Activated naive CD4-positive, alpha-beta T cell treated with anti-CD3 and anti-CD28 coated beads, Interleukin-2, amount 50 U/mL, for 72 hours (primary cell): Measurements from ENCODE around the gene RIMBP2. TPM values are rescaled to one million over a fixed set of nuclear protein-coding genes. Genes with fewer than 3 reads are reported as not detected.
"Not testable (repeated sequence)": the region's sequence is repeated elsewhere in the genome, so short reads cannot be mapped to it uniquely, and the experiment has no call there.

Source experiments
- ATAC-seq, 2 donors: fragments of 150-1000 bp; cut with Tn5 transposase; 2 replicates each; pipeline ENCODE4 v1.10.0; 2021; ENCODE audit warnings: mild to moderate bottlenecking in 2 of 2, moderate library complexity in 2 of 2
- DNase-seq, 2 donors: peaks; one replicate each; pipeline ENCODE4 v3.0.0; 2021 to 2022; ENCODE audit warnings: low spot score in 2 of 2
- H3K27ac Mint-ChIP-seq, 2 donors: one replicate each; pipeline ENCODE4 v1.8.0; 2022; ENCODE audit warnings: mild to moderate bottlenecking in 2 of 2, mixed read lengths in 2 of 2
- H3K36me3 Mint-ChIP-seq, 2 donors: one replicate each; pipeline ENCODE4 v1.8.0; 2022; ENCODE audit warnings: mixed read lengths in 2 of 2
- H3K9me3 Mint-ChIP-seq, 2 donors: one replicate each; pipeline ENCODE4 v1.8.0; 2022; ENCODE audit warnings: mixed read lengths in 2 of 2
- total RNA-seq, 2 donors: library from RNA; stranded (reverse); gene quantifications; one replicate each; pipeline ENCODE4 v1.2.3, GENCODE V29; 2022

The RIMBP2 gene
- total RNA-seq, 2 donors from 2014 or later, result not detected

- no peaks in the 10 kb centered on the region for H3K36me3 Mint-ChIP-seq
Observed at GRCh38 chr12:130696379-130697100, 19.6 kb downstream of the RIMBP2 start.

DNA sequence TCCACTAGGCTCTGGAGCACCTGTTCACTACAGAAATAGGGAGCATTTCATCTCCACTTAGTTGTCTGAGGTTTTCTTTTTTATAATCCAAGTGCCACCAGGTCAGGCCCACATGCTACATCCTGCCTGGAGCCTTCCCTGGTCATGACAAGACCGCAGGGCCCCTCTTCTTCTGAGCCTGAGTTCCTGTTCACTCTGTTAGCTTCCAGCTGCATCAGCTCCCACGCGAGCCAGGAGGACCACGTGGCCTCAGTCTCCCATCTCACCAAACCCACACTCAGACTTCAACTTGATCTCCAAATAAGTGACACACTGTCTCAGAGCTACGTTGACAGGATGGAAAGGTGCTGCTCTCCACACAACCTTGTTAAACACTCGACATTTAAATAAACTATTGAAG is 21.0 kb downstream of the RIMBP2 start:
- no peaks in the 10 kb centered on the region for H3K36me3 Mint-ChIP-seq
- DNase-seq, result no peak
- ATAC-seq, result no peak
- H3K9me3 Mint-ChIP-seq, result no peaks in the 10 kb centered on the region
- no peak overlapping the region for H3K27ac Mint-ChIP-seq

More at GRCh38 chr12:130696379-130697100, 19.6 kb downstream of the RIMBP2 start:
- DNase-seq, result no peak
- no peak overlapping the region for H3K27ac Mint-ChIP-seq
- H3K9me3 Mint-ChIP-seq, result no peaks in the 10 kb centered on the region
- ATAC-seq, result no peak

- Mint-ChIP-seq H3K27ac (no peak overlapping the region), H3K9me3 (no peaks in the 10 kb centered on the region), H3K36me3 (no peaks in the 10 kb centered on the region)
- DNase-seq (no peak), ATAC-seq (no peak)
Observed at GRCh38 chr12:130689408-130690405, 26.4 kb downstream of the RIMBP2 start.

DNA sequence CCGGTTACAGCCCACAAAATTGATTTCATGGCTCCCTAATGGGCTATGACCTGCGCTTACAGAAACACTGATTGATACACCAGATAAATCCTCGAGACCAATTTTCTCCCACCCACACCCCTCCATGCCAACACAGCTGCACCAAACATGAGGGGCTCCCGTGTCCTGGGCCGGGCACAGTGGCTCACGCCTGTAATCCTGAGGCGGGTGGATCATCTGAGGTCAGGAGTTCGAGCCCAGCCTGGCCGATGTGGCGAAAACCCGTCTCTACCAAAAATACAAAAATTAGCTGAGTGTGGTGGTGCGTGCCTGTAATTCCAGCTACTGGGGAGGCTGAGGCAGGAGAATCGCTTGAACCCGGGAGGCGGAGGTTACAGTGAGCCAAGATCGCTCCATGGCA is 27.1 kb downstream of the RIMBP2 start:
- H3K36me3 Mint-ChIP-seq, ATAC-seq, DNase-seq, H3K9me3 Mint-ChIP-seq, H3K27ac Mint-ChIP-seq: not testable (repeated sequence)

DNA sequence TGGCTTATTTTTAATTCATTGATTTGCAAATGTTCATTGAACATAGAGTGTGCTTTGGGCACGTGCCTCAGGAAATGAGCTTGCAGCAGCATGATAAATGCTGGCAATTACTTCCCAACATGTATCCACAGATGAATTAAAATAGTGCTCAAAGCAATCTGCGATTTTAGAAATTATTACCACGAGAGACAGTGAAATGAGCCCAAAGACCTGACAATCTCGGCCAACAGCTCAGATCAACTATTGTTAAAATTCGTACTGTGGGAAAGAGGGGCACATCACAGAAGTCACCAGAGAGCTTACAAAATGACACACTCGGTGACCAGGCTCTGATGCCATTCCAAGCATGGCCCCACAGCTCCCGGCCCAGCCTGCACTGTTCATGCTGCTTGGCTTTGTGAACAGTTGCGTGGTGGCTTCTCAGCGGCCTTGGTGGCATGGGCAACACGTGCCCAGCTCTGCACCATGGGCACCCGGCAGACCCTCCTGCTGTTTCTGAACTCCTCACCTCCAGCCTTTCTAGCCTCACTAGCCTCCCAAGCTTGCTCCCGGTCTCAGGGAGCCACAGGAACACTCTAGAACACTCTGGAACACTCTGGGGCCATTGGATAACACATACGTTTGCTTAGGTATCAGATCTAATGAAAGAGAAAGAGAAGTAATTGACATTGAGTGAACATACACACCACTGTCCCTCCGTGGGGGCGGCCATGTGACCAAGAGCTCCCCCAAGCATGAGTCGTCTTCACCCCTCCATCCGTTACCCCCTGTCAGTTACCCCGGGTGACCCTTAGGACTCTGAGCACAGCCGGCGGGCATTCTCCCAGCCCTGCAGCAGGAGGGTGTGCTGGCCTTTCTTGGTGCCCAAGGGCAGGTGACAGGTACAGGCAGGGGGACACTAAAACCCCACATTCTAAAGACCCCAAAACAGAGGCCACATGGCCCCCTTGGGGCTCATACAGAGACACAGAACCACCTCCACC is 28.0 kb downstream of the RIMBP2 start:
- H3K9me3 Mint-ChIP-seq, result no peaks in the 10 kb centered on the region
- H3K36me3 Mint-ChIP-seq, result no peaks in the 10 kb centered on the region
- ATAC-seq (no peak), DNase-seq (no peak)
- no peak overlapping the region for H3K27ac Mint-ChIP-seq

- Mint-ChIP-seq H3K27ac (no peak overlapping the region), H3K36me3 (no peaks in the 10 kb centered on the region), H3K9me3 (no peaks in the 10 kb centered on the region)
- DNase-seq (no peak), ATAC-seq (no peak)
Observed at GRCh38 chr12:130687190-130687589, 28.9 kb downstream of the RIMBP2 start.

DNA sequence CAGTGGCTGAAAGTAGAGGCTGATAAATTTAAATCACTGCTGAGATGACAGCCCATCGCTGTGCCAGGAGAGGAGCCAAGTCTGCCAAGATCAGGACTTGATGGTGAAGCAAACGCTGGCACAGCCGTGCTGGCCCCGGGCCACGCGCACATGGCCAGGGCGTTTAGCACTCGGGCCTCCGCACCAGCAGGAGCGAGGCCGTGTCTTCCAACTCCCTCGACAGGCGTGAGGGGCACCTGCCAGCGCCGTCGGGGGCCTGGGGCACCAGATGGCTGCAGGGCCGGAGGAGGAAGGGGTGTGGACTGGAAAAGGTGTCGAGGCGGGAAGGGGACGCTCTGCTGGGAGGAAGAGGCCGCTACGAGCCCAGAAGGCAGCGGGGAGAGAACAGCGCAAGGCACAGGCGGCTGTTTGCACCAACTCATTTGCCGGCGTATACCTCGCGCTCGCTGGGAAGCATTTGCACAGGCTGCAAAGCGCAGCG is 29.5 kb downstream of the RIMBP2 start:
- ATAC-seq, result no peak
- Mint-ChIP-seq H3K36me3 (no peaks in the 10 kb centered on the region), H3K9me3 (no peaks in the 10 kb centered on the region), H3K27ac (no peak overlapping the region)
- no peak for DNase-seq

DNA sequence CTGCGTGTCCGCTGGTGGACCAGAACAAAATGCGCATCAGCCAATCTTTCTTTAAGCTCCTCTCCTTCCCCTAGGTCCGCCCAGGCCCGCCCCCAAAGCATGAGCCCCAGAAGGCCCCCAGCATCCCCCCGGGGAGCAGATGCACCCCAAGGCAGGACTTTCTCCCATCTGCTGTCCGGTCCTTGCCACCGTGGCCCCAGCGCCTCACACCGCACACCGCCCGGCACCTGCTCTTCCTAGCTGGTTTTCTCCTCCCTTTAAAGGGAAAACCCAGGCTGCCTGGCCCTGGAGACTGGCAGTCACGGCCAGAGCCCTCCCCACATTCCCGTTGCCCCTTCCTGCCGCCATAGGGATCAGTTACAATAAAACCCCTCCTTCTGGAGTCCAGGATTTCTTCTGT is 30.2 kb downstream of the RIMBP2 start:
- H3K9me3 Mint-ChIP-seq, result no peaks in the 10 kb centered on the region
- no peaks in the 10 kb centered on the region for H3K36me3 Mint-ChIP-seq
- no peak overlapping the region for H3K27ac Mint-ChIP-seq
- ATAC-seq (no peak), DNase-seq (no peak)

GRCh38 chr12:130685250-130685787 is 30.8 kb downstream of the RIMBP2 start:
- Mint-ChIP-seq H3K36me3 (no peaks in the 10 kb centered on the region), H3K9me3 (no peaks in the 10 kb centered on the region), H3K27ac (no peak overlapping the region)
- no peak for DNase-seq
- ATAC-seq, result no peak

GRCh38 chr12:130683811-130684210 is 32.3 kb downstream of the RIMBP2 start:
- Mint-ChIP-seq H3K36me3 (no peaks in the 10 kb centered on the region), H3K27ac (no peak overlapping the region), H3K9me3 (no peaks in the 10 kb centered on the region)
- ATAC-seq (no peak), DNase-seq (no peak)

- H3K36me3 Mint-ChIP-seq, result no peaks in the 10 kb centered on the region
- no peaks in the 10 kb centered on the region for H3K9me3 Mint-ChIP-seq
- DNase-seq (no peak), ATAC-seq (no peak)
- no peak overlapping the region for H3K27ac Mint-ChIP-seq
Observed at GRCh38 chr12:130683080-130683479, 33.0 kb downstream of the RIMBP2 start.

DNA sequence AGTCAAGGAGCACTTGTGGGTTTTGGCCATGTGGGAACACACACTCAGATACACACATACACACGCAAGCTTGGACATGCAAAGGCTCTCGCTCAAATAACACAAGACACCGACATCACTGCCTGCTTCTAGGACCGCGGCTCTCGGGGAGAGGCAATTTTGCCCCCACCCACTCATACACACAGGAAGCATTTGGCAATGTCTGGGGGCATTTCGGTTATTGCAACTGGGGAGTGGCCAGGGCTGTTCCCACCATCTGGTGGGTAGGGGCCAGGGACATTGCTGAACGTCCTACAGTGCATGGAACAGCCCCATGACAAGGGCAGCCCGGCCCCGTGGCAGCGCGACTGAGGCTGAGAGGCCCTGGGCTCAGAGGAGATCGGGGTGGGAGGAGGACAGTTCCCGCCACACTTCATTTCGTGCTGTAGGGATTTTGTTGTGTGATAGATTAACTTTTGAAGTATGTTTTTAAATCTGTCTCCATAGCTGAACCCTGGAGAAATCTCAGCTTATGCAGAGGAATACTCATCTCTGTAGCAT is 35.6 kb downstream of the RIMBP2 start:
- no peak for DNase-seq
- no peaks in the 10 kb centered on the region for H3K36me3 Mint-ChIP-seq
- no peak overlapping the region for H3K27ac Mint-ChIP-seq
- no peaks in the 10 kb centered on the region for H3K9me3 Mint-ChIP-seq
- ATAC-seq, result no peak

GRCh38 chr12:130677957-130678558 is 38.0 kb downstream of the RIMBP2 start:
- Mint-ChIP-seq H3K36me3 (no peaks in the 10 kb centered on the region), H3K27ac (no peak overlapping the region), H3K9me3 (no peaks in the 10 kb centered on the region)
- DNase-seq (no peak), ATAC-seq (no peak)

DNA sequence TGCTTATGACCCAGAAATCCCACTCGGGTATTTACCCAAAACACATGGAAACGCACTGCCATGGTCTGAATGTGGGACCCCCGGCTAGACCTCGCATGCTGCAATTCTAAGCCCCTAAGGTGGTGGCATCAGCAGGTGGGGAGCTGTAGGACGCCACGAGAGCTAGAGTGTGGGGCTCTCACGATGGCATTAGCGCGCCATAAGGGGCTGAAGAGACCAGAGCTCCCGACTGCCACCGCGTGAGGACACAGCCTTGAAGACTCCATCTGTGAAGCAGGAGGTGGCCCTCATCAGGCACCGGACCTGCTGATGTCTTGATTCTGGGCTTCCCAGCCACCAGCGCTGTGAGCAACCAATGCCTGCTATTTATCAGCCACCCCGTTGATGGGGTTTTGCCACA is 40.3 kb downstream of the RIMBP2 start:
- DNase-seq (no peak), ATAC-seq (no peak)

DNA sequence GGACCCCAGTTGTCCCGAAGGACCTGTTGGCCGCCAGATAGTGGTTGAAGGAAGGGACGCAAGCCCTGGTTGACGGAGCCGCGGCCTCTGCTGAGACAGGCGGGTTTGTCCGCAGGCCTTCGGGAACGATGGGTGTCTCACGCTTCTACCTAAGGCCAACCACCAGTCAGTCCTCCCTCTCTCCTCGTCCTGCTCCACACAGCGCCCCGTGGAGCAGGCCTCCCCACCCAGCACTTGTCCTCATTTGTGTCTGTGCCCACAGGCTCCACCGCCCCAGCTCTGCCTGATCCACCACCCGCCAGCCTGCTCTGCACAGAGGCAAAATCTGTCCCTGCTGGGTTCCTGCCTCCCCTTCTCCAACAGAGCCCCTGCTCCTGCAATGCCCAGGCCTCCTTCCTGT is 41.0 kb downstream of the RIMBP2 start:
- no peak for ATAC-seq
- H3K27ac Mint-ChIP-seq, result no peak overlapping the region
- DNase-seq, result no peak
- H3K9me3 Mint-ChIP-seq, result peaks cover 0 to 4% of the 10 kb centered on the region in 2 donors
- H3K36me3 Mint-ChIP-seq, result peaks cover 0 to 4% of the 10 kb centered on the region in 2 donors

More for the DNA sequence above, 40.3 kb downstream of the RIMBP2 start:
- peaks cover 0 to 4% of the 10 kb centered on the region in 2 donors for H3K9me3 Mint-ChIP-seq
- no peak overlapping the region for H3K27ac Mint-ChIP-seq
- peaks cover 0 to 4% of the 10 kb centered on the region in 2 donors for H3K36me3 Mint-ChIP-seq
